B cell (primary cell): ENCODE measurements around the gene HES6. TPM values are rescaled to one million over a fixed set of nuclear protein-coding genes. Genes with fewer than 3 reads are reported as not detected.

ENCODE experiments used
- ATAC-seq: fragments of 200-7000 bp; cut with Tn5 transposase; one replicate; pipeline ENCODE4 v1.10.0; 2021; ENCODE audit warnings: low read depth, mild to moderate bottlenecking, moderate number of reproducible peaks, moderate library complexity
- CTCF ChIA-PET: fragments of 350-600 bp; sonication (Branson Sonifier 250); formaldehyde crosslinking; loops from one replicate; lab custom pipeline; 2021; ENCODE audit warnings: antibody characterized with exemption, inconsistent platforms; lab: Charles Lee
- POLR2A ChIA-PET: fragments of 350-600 bp; sonication (Branson Sonifier 250); formaldehyde crosslinking; loops from one replicate; lab custom pipeline; 2021; ENCODE audit warnings: antibody characterized with exemption; lab: Charles Lee
- DNase-seq: peaks from one replicate; pipeline ENCODE4 v3.0.0; 2013
- H2AFZ ChIP-seq: 2 replicates; pipeline ENCODE4 v1.6.1; 2012; ENCODE audit warnings: mild to moderate bottlenecking, low read depth, low read length; ENCODE audit not compliant: insufficient read depth, poor library complexity, severe bottlenecking
- H3K27ac ChIP-seq, 2 donors: 1 replicate in 1 of 2; 2 replicates in 1 of 2; pipeline ENCODE4 v1.5.1; 2012 to 2013; ENCODE audit warnings: low read length in 2 of 2, mild to moderate bottlenecking in 2 of 2, moderate library complexity in 1 of 2
- H3K27me3 ChIP-seq, 4 experiments: fragments of 200-600 bp in 1 of 4; sonication (generic) in 1 of 4; replicated peaks in 1 of 4; 1 replicate in 2 of 4; 2 replicates in 2 of 4; pipeline versions ENCODE4 v1.6.1 to v1.7.0; 2013 to 2016; ENCODE audit warnings: low read length in 3 of 4, mild to moderate bottlenecking in 2 of 4, mixed read lengths in 1 of 4, moderate library complexity in 1 of 4; ENCODE audit not compliant: insufficient read depth in 4 of 4, control insufficient read depth in 3 of 4; ENCODE audit errors: control extremely low read depth in 1 of 4
- H3K36me3 ChIP-seq, 2 experiments: replicated peaks in 1 of 2; 1 replicate in 1 of 2; 2 replicates in 1 of 2; pipeline versions ENCODE4 v1.6.1 to v1.7.1; 2013; ENCODE audit warnings: low read length in 1 of 2; ENCODE audit not compliant: insufficient read depth in 2 of 2, control insufficient read depth in 1 of 2; ENCODE audit errors: control extremely low read depth in 1 of 2, extremely low read depth in 1 of 2
- H3K4me1 ChIP-seq, 2 donors: fragments of 200-600 bp in 1 of 2; sonication (generic) in 1 of 2; 1 replicate in 1 of 2; 2 replicates in 1 of 2; pipeline versions ENCODE4 v1.5.1 to v1.6.1; 2013 to 2017; ENCODE audit warnings: low read length in 2 of 2; ENCODE audit not compliant: control insufficient read depth in 2 of 2, insufficient read depth in 2 of 2
- H3K4me2 ChIP-seq: replicated peaks from 2 replicates; pipeline ENCODE3; 2012; ENCODE audit warnings: mild to moderate bottlenecking, low read depth, low read length; ENCODE audit not compliant: poor library complexity, severe bottlenecking
- H3K4me3 ChIP-seq, 5 experiments: fragments of 200-600 bp in 1 of 5; sonication (generic) in 1 of 5; 1 replicate in 3 of 5; 2 replicates in 2 of 5; pipeline versions ENCODE4 v1.5.1 to v1.7.0; 2011 to 2016; ENCODE audit warnings: low read length in 4 of 5, mild to moderate bottlenecking in 4 of 5, low read depth in 2 of 5, control low read depth in 1 of 5, moderate library complexity in 1 of 5; ENCODE audit not compliant: insufficient read depth in 1 of 5; ENCODE audit errors: control extremely low read depth in 1 of 5, extremely low read depth in 1 of 5
- H3K79me2 ChIP-seq: fragments of 200-600 bp; sonication (generic); one replicate; pipeline ENCODE4 v1.6.0; 2016; ENCODE audit warnings: low read length; ENCODE audit not compliant: control insufficient read depth, insufficient read depth
- H3K9ac ChIP-seq: fragments of 200-600 bp; sonication (generic); 2 replicates; pipeline ENCODE4 v1.6.1; 2017; ENCODE audit warnings: mild to moderate bottlenecking, low read length, moderate library complexity
- H3K9me3 ChIP-seq, 3 donors: one replicate each; pipeline versions ENCODE4 v1.6.1 to v1.7.1; 2013; ENCODE audit warnings: low read length in 2 of 3; ENCODE audit not compliant: control insufficient read depth in 2 of 3, insufficient read depth in 1 of 3; ENCODE audit errors: control extremely low read depth in 1 of 3
- H4K20me1 ChIP-seq: 2 replicates; pipeline ENCODE4 v1.6.0; 2012; ENCODE audit warnings: mild to moderate bottlenecking, low read length; ENCODE audit not compliant: insufficient read depth, control insufficient read depth, poor library complexity, severe bottlenecking
- H3K27ac Mint-ChIP-seq: one replicate; pipeline ENCODE4 v1.8.0; 2021; ENCODE audit warnings: mixed read lengths
- H3K27me3 Mint-ChIP-seq: one replicate; pipeline ENCODE4 v1.8.0; 2021; ENCODE audit warnings: mixed read lengths
- H3K4me1 Mint-ChIP-seq: one replicate; pipeline ENCODE4 v1.8.0; 2021; ENCODE audit warnings: mixed read lengths
- H3K4me3 Mint-ChIP-seq: one replicate; pipeline ENCODE4 v1.8.0; 2021; ENCODE audit warnings: mixed read lengths
- H3K9me3 Mint-ChIP-seq: one replicate; pipeline ENCODE4 v1.8.0; 2022; ENCODE audit warnings: mixed read lengths; ENCODE audit not compliant: insufficient read depth
- EZH2 ChIP-seq: IDR thresholded peaks from 2 replicates; pipeline ENCODE4 v1.6.1; 2012; ENCODE audit warnings: borderline replicate concordance, low read depth, mild to moderate bottlenecking, moderate library complexity, low read length; ENCODE audit not compliant: insufficient read depth, poor library complexity, severe bottlenecking
- WGBS: methylation state at CpG from one replicate; pipeline ENCODE4 v1.1.5; 2013; ENCODE audit warnings: missing lambda C conversion rate; ENCODE audit not compliant: insufficient coverage; 5-methylcytosine and 5-hydroxymethylcytosine counted together
- intact Hi-C: fragments of 100-400 bp; cut with micrococcal nuclease; formaldehyde crosslinking; loops from one replicate; pipeline ENCODE4 v1.10.0; 2022
- polyA plus RNA-seq: library from polyadenylated mRNA; depleted of rRNA; stranded (reverse); fragments of >200 nt; gene quantifications from 2 replicates; pipeline ENCODE4 v1.2.3, GENCODE V29; 2012
- total RNA-seq, 2 donors: library from RNA; stranded (reverse); fragments of 120-200 nt in 1 of 2; gene quantifications; 1 replicate in 1 of 2; 2 replicates in 1 of 2; pipeline versions ENCODE4 v1.2.3 to v1.2.4, GENCODE V29; 2013 to 2022
- TF ChIP-seq, protein P1 (sequence below): fragments of 200-600 bp; IDR thresholded peaks from one replicate; pipeline ENCODE4 v1.8.0; 2022; ENCODE audit warnings: antibody characterized with exemption, mild to moderate bottlenecking

The HES6 gene
- total and polyA plus RNA-seq, 2 donors (not counting 1 experiment from before 2014, with no cell fraction given) = 6.5 to 14.3 TPM

DNA sequence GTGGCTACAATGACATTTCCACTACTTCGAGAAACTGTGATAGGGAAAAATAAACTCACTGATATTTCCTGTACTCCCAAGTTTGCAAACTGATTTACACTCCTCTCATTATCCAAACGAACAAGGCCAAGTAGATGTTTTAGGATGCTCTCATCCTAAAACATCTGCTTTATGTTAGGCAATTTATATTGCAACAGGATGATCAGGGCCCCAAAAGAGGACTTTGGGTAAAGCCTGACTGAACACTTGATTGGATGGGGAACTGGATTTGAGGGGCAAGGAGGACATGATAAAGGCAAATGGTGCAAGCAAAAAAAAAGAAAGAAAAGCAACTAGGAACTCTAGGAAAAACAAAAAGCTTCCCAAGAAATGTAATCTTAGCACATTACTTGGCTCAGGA, 2.1 kb upstream of the HES6 start:
- ChIA-PET CTCF (interaction anchor here (1.0 kb wide), 1 partner anchor 21 kb away, joined by 4 read pairs; no protein-coding TSS in a partner anchor), POLR2A (no interaction called here)
- H3K9ac ChIP-seq = no peak overlapping the region
- no peaks in the 10 kb centered on the region for H3K9me3 Mint-ChIP-seq
- peaks cover 14 to 15% of the 10 kb centered on the region in 2 donors for H3K4me1 ChIP-seq
- peaks cover 5% of the 10 kb centered on the region for H4K20me1 ChIP-seq
- DNase-seq (no peak), ATAC-seq (no peak)
- H3K4me3 ChIP-seq = no peak overlapping the region
- H3K79me2 ChIP-seq = no peaks in the 10 kb centered on the region
- no peak overlapping the region for H3K27ac Mint-ChIP-seq
- H3K4me2 ChIP-seq = no peak overlapping the region
- H3K27ac ChIP-seq = no peak overlapping the region
- no peak overlapping the region for H2AFZ ChIP-seq
- peaks cover 0 to 17% (median 0%) of the 10 kb centered on the region in 3 donors for H3K9me3 ChIP-seq
- peaks cover 0 to 28% (median 9%) of the 10 kb centered on the region in 4 experiments for H3K27me3 ChIP-seq
- H3K36me3 ChIP-seq = peaks cover 0 to 3% of the 10 kb centered on the region in 2 experiments
- H3K27me3 Mint-ChIP-seq = no peaks in the 10 kb centered on the region
- TF ChIP-seq, protein P1, sequence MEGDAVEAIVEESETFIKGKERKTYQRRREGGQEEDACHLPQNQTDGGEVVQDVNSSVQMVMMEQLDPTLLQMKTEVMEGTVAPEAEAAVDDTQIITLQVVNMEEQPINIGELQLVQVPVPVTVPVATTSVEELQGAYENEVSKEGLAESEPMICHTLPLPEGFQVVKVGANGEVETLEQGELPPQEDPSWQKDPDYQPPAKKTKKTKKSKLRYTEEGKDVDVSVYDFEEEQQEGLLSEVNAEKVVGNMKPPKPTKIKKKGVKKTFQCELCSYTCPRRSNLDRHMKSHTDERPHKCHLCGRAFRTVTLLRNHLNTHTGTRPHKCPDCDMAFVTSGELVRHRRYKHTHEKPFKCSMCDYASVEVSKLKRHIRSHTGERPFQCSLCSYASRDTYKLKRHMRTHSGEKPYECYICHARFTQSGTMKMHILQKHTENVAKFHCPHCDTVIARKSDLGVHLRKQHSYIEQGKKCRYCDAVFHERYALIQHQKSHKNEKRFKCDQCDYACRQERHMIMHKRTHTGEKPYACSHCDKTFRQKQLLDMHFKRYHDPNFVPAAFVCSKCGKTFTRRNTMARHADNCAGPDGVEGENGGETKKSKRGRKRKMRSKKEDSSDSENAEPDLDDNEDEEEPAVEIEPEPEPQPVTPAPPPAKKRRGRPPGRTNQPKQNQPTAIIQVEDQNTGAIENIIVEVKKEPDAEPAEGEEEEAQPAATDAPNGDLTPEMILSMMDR = no peak
- TF ChIP-seq EZH2 = no peak
- H3K4me1 Mint-ChIP-seq = peaks cover 15% of the 10 kb centered on the region
- peak overlapping the region; percentile 40 for H3K4me3 Mint-ChIP-seq
- no CpG with 5 or more reads among the region's 2 CpGs for WGBS
- intact Hi-C loops = no loop called here
